Coronary artery (tissue), 2 donors: ENCODE results near the gene B3GNT9.
A peak's percentile ranks its signal among the peaks of the same experiment; 100 is the strongest.

Source experiments
- DNase-seq: peaks from one replicate; pipeline ENCODE4 v3.0.0-alpha.2; 2017; ENCODE audit warnings: low spot score
- H3K27ac ChIP-seq, 2 donors: fragments of 200-600 bp; sonication (generic); one replicate each; pipeline ENCODE4 v1.5.1; 2016 to 2019
- H3K4me3 ChIP-seq: fragments of 200-600 bp; sonication (generic); 2 replicates; pipeline ENCODE4 v1.5.1; 2016; ENCODE audit warnings: mild to moderate bottlenecking, moderate library complexity
- TF ChIP-seq, protein P1 (sequence below): fragments of 200-600 bp; sonication (generic); IDR thresholded peaks from one replicate; pipeline ENCODE4 v1.5.1; 2019; ENCODE audit warnings: antibody characterized with exemption

The B3GNT9 gene

DNA sequence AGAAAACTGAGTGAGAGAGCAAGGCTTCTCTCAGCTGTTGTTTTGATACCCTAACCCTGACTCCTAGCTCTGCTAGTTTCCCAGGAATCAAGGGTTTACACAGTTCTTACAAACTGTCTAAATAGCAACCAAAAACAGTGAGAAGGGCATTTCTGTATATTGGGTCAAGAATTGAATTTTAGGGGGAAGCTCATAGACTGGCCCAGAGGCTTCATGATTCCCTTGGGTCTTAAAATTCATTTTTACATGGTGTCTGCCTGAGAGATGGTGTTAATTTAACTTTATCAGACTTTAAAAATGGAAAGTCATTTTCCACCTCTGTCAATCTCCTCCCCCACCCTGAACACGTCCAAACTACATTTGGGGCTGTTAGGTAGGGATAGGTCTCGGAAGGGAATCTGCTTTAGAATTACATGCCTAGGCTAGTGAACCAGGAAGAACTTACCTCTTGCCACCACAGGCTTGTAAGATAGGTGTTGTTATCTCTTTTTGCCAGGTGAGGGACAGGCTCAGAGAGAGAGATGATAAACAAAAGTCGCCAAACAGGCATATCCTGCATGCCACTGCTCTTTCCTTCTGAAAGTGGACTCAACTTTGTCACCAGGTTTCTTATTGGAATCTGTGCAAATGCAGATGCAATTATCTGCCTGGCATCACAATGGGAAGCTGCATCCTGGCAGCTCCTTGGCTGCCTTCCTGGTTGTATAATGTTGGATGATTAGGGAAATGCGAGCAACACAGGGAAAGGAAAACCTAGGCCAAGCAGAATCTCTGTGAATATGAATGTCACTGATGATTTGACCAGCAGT, 38.0 kb downstream of the B3GNT9 start:
- no peak overlapping the region for H3K4me3 ChIP-seq
- H3K27ac ChIP-seq = no peak overlapping the region
- peak; percentile 41 for DNase-seq
- TF ChIP-seq, protein P1, sequence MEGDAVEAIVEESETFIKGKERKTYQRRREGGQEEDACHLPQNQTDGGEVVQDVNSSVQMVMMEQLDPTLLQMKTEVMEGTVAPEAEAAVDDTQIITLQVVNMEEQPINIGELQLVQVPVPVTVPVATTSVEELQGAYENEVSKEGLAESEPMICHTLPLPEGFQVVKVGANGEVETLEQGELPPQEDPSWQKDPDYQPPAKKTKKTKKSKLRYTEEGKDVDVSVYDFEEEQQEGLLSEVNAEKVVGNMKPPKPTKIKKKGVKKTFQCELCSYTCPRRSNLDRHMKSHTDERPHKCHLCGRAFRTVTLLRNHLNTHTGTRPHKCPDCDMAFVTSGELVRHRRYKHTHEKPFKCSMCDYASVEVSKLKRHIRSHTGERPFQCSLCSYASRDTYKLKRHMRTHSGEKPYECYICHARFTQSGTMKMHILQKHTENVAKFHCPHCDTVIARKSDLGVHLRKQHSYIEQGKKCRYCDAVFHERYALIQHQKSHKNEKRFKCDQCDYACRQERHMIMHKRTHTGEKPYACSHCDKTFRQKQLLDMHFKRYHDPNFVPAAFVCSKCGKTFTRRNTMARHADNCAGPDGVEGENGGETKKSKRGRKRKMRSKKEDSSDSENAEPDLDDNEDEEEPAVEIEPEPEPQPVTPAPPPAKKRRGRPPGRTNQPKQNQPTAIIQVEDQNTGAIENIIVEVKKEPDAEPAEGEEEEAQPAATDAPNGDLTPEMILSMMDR = no peak

DNA sequence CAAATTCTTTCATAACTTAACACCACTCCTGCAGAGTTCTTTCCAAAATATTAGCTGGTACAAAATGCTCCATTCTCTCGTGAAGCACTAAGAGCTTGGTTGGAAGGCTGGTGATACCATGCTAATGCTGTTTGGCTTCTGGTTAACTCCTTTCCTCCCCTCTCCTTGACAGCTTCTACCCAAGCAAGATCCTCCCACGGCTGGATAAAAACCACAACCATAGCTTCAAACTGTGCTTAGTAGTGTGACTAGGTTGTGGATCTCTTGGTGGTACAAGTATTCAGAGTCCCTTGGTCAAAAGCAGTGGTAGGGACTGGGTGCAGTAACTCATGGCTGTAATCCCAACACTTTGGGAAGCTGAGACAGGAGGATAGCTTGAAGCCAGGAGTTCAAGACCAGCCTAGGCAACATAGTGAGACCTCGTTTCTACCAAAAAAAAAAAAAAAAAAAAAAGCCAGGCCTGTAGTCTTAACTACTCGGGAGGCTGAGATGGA, 38.8 kb downstream of the B3GNT9 start:
- Histone ChIP-seq H3K4me3 (no peak overlapping the region), H3K27ac (no peak overlapping the region)
- TF ChIP-seq, protein P1 = no peak
- DNase-seq = no peak

DNA sequence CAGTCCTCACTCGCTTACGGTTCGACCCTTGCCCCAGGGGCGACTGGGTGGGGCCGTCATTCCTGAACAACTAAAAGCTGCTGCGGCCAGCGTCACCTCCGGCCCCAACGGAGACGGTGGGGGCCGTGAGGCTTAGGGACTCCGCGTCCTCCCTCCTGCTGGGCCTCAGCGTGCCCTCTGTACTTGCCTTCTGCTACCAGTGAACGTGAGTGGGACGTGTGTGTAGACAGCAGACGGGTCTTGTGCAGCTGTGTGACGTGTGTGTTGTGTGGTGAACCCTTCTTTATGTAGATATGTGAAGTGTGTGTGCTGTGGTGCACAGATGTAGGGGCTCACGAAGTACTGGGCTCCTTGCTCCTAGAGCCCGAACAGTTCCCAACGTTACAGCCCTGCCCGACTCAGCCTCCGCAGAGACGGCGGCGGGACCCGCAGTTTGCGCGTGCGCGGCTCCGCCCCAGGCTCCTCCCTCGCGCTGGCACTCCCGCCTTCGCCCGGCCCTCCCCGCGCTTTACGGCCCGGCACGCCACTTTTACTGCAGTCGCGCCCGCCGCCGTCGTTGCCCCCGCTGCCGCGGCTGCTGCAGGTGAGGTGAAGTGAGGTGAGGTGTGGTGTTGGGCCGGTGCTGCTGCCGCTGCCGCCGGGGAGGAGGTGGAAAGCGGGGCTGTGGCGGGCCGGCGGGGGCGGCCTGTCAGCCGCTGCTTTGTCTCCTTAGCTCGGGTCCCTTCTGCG, 41.2 kb downstream of the B3GNT9 start, which contains the start of gene PHAF1:
Gene PHAF1 (plus strand): TSS at position 535 of the 729 bp plus-strand sequence. CDS start 235 bp downstream, outside the sequence.
- peak; percentile 92 for DNase-seq
- peak within 1 kb of the TSS; percentile 72 to 88 for H3K27ac ChIP-seq
- TF ChIP-seq, protein P1 = no peak
- H3K4me3 ChIP-seq = peak within 1 kb of the TSS; percentile 88

DNA sequence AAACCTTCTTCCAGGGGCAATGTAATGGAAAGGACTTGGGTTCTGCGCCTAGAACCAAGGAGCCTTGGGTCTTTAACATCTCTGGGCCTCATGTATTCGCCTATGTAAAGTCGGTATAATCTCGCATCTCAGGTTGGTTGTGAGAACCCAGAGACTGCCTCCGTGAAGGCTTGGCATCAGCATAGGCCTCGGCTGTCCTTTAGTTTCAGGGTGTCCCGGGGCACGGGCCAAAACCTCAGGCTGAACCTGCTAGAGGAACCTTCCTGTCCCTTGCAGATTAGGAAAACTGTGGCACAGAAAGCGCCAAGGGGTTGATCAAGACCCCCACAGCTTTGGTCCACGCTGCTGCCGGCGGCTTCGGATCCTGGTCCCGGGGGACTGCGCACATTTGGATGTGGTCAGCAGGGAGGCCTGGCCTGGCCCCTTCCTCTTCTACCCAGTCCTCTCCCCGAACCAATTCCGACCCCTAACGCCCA, 41.8 kb downstream of the B3GNT9 start:
- no peak for DNase-seq
- TF ChIP-seq, protein P1 = no peak
- Histone ChIP-seq H3K27ac (peak overlapping the region; percentile 72 to 88), H3K4me3 (peak overlapping the region; percentile 88)

DNA sequence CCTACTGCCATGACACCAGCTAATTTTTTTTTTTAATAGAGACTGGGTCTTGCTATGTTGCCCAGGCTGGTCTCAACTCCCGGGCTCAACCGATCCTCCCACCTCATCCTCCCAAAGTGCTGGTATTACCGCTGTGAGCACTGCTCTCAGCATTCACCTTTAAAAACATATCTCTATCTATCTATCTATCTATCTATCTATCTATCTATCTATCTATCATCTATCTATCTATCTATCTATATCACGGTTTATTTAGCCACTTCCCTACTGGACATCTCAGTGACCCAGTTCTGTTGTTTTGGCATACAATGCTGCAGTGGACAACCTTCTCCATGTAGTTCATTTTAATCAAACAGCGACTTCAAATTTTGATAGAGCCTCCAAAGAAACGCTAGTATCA, 42.3 kb downstream of the B3GNT9 start:
- no peak for DNase-seq
- no peak overlapping the region for H3K4me3 ChIP-seq
- TF ChIP-seq, protein P1 = no peak
- H3K27ac ChIP-seq = no peak overlapping the region

DNA sequence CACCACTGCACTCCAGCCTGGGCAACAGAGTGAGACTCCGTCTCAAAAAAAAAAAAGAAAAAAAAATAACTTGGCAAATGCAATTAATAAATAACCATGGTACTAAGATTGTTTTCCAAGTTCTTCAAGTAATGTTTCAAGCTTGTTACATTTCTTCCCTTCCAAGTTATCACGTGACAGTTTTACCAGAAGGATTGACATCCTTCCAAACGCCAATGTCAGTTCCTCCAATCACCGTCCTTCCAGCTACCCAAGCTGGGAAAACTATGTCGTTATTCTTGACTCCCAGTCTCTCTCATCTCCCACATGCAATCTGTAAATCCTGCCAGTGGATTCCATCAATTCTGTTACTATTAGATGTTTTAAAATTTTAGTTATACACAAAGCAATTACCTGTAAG, 44.9 kb downstream of the B3GNT9 start:
- H3K4me3 ChIP-seq = no peak overlapping the region
- no peak overlapping the region for H3K27ac ChIP-seq
- TF ChIP-seq, protein P1 = no peak
- no peak for DNase-seq
